ENCODE results near the gene DENND5A.
A peak's percentile ranks its signal among the peaks of the same experiment; 100 is the strongest.
"Not testable (repeated sequence)": the region's sequence is repeated elsewhere in the genome, so short reads cannot be mapped to it uniquely, and the experiment has no call there.

Gene DENND5A

GRCh38 chr11:9097186-9097943 is 167.8 kb downstream of the DENND5A start:
- DNase-seq (ENCODE audit: low read depth in 3 of 3), result not testable (repeated sequence)

GRCh38 chr11:9096427-9096826 is 168.7 kb downstream of the DENND5A start:
- no peak for DNase-seq (ENCODE audit: low read depth in 3 of 3)

DNA sequence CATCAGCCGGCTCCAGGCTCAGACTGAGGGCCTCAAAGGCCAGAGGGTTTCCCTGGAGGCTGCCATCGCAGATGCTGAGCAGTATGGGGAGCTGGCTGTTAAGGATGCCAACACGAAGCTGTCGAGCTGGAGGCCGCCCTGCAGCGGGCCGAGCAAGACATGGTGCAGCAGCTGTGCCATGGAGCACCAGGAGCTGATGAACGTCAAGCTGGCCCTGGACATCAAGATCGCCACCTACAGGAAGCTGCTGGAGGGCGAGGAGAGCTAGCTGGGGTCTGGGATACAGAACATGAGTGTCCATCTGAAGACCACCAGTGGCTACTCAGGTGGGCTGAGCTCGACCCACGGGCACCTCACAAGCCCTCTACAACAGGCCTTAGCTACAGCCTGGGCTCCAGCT is 169.7 kb downstream of the DENND5A start:
- DNase-seq (ENCODE audit: low read depth in 3 of 3), result peak in 1 of 3 experiments; percentile 20

- no peak for DNase-seq (ENCODE audit: low read depth in 3 of 3)
These were observed 170.7 kb downstream of the DENND5A start for GRCh38 chr11:9094420-9094819.

DNA sequence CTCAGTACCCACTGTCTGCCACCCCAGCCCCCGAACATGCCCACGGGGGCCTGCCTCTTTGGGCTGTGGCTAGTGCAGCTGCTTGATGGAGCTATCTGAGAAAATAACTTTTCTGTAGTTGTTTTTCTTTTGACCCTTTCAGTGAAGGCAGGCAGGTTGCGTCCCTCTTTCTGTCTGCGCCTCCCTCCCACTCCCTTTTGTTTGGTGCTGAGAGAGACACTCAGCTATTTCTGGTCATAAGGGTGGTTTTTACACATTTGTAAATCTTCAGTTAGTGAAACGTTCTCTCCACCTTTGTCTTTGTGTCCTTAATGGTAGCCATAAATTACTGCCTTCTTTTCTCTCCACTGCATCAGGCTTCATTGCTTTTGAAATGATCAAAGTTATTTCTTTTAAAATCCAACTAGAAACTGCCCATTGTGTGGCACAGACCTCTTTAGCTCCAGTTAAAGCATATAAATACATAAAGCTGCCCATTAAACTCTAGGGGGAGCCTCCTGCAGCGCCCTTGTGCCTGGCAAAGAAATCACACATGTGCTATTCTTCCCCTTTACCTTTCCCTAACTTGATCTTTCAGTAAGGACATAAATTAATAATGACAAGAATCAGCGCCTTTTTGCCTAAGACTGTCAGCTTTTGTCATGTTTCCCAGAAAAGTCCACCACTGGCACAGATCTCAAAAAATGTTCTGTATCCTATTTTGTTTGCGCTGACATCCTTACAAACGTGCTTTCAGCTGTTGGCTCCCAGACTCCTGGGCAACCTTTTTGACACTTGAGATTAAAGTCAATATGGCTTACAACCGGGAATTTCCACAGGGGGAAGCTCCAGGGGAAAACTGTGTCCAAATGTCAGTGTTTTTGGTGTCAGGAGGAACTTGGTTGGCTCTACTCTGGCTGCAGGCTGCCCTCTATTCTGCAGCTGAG is 172.0 kb downstream of the DENND5A start:
- no peak for DNase-seq (ENCODE audit: low read depth in 3 of 3)

DNA sequence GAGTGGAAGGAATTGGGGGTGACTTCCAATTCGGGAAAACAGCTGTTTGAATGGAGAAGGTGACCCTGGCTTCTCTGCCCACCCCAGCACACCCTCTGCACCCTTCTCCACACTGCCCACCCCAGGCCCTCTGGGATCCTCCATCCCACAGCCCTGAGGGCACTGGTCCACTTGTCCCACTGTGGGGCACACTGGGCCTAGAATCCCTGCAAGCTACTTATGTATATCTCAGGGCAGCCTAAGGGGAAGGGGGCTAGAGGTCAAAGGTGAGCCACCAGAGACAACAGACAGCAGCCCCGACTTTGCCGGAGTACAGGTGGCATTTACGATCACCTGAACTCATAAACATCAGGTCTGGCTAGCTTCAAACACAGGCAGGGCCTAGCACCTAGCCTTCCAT is 173.1 kb downstream of the DENND5A start:
- DNase-seq (ENCODE audit: low read depth in 3 of 3), result no peak

- no peak for DNase-seq (ENCODE audit: low read depth in 3 of 3)
These were observed 173.9 kb downstream of the DENND5A start, which contains the start of gene SCUBE2 for GRCh38 chr11:9091044-9091922. Gene SCUBE2, minus strand, starts transcription at chr11:9091599. Its CDS starts 71 bp downstream, at chr11:9091528.

GRCh38 chr11:9090488-9091043 is 174.6 kb downstream of the DENND5A start:
- no peak for DNase-seq (ENCODE audit: low read depth in 3 of 3)

DNA sequence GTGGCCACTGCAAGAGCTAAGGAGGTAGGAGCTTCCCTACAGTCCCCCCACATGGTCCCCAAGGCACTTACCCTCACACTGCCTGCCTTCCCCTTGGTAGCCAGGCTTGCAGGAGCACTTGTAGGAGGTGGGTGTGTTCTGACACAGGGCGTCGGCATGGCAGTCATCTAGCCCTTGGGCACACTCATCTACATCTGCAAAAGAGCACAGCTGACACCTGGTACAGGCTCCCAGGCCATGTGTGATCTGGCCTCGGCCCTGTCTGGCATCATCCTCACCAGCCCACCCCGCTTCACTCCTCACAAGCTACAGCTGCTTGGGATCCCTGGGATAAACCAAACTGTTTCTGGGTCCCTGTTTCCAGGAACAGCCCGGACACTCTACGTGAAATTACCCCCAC is 175.5 kb downstream of the DENND5A start:
- no peak for DNase-seq (ENCODE audit: low read depth in 3 of 3)

- no peak for DNase-seq (ENCODE audit: low read depth in 3 of 3)
These were observed 176.1 kb downstream of the DENND5A start for GRCh38 chr11:9089061-9089460.

Measured in stimulated activated CD4-positive, alpha-beta T cell treated with anti-CD3 and anti-CD28 coated beads, TNF-alpha, amount 100 ng/mL, for 24 hours (primary cell).